B cell (primary cell): ENCODE results near the gene ULK4. TPM values are rescaled to one million over a fixed set of nuclear protein-coding genes. Genes with fewer than 3 reads are reported as not detected.

Source experiments
- ATAC-seq: fragments of 200-7000 bp; cut with Tn5 transposase; one replicate; pipeline ENCODE4 v1.10.0; 2021; ENCODE audit warnings: low read depth, mild to moderate bottlenecking, moderate number of reproducible peaks, moderate library complexity
- CTCF ChIA-PET: fragments of 350-600 bp; sonication (Branson Sonifier 250); formaldehyde crosslinking; loops from one replicate; lab custom pipeline; 2021; ENCODE audit warnings: antibody characterized with exemption, inconsistent platforms; lab: Charles Lee
- POLR2A ChIA-PET: fragments of 350-600 bp; sonication (Branson Sonifier 250); formaldehyde crosslinking; loops from one replicate; lab custom pipeline; 2021; ENCODE audit warnings: antibody characterized with exemption; lab: Charles Lee
- DNase-seq: peaks from one replicate; pipeline ENCODE4 v3.0.0; 2013
- H2AFZ ChIP-seq: 2 replicates; pipeline ENCODE4 v1.6.1; 2012; ENCODE audit warnings: mild to moderate bottlenecking, low read depth, low read length; ENCODE audit not compliant: insufficient read depth, poor library complexity, severe bottlenecking
- H3K27ac ChIP-seq, 2 donors: 1 replicate in 1 of 2; 2 replicates in 1 of 2; pipeline ENCODE4 v1.5.1; 2012 to 2013; ENCODE audit warnings: low read length in 2 of 2, mild to moderate bottlenecking in 2 of 2, moderate library complexity in 1 of 2
- H3K27me3 ChIP-seq, 4 experiments: fragments of 200-600 bp in 1 of 4; sonication (generic) in 1 of 4; replicated peaks in 1 of 4; 1 replicate in 2 of 4; 2 replicates in 2 of 4; pipeline versions ENCODE4 v1.6.1 to v1.7.0; 2013 to 2016; ENCODE audit warnings: low read length in 3 of 4, mild to moderate bottlenecking in 2 of 4, mixed read lengths in 1 of 4, moderate library complexity in 1 of 4; ENCODE audit not compliant: insufficient read depth in 4 of 4, control insufficient read depth in 3 of 4; ENCODE audit errors: control extremely low read depth in 1 of 4
- H3K36me3 ChIP-seq, 2 experiments: replicated peaks in 1 of 2; 1 replicate in 1 of 2; 2 replicates in 1 of 2; pipeline versions ENCODE4 v1.6.1 to v1.7.1; 2013; ENCODE audit warnings: low read length in 1 of 2; ENCODE audit not compliant: insufficient read depth in 2 of 2, control insufficient read depth in 1 of 2; ENCODE audit errors: control extremely low read depth in 1 of 2, extremely low read depth in 1 of 2
- H3K4me1 ChIP-seq, 2 donors: fragments of 200-600 bp in 1 of 2; sonication (generic) in 1 of 2; 1 replicate in 1 of 2; 2 replicates in 1 of 2; pipeline versions ENCODE4 v1.5.1 to v1.6.1; 2013 to 2017; ENCODE audit warnings: low read length in 2 of 2; ENCODE audit not compliant: control insufficient read depth in 2 of 2, insufficient read depth in 2 of 2
- H3K4me2 ChIP-seq: replicated peaks from 2 replicates; pipeline ENCODE3; 2012; ENCODE audit warnings: mild to moderate bottlenecking, low read depth, low read length; ENCODE audit not compliant: poor library complexity, severe bottlenecking
- H3K4me3 ChIP-seq, 5 experiments: fragments of 200-600 bp in 1 of 5; sonication (generic) in 1 of 5; 1 replicate in 3 of 5; 2 replicates in 2 of 5; pipeline versions ENCODE4 v1.5.1 to v1.7.0; 2011 to 2016; ENCODE audit warnings: low read length in 4 of 5, mild to moderate bottlenecking in 4 of 5, low read depth in 2 of 5, control low read depth in 1 of 5, moderate library complexity in 1 of 5; ENCODE audit not compliant: insufficient read depth in 1 of 5; ENCODE audit errors: control extremely low read depth in 1 of 5, extremely low read depth in 1 of 5
- H3K79me2 ChIP-seq: fragments of 200-600 bp; sonication (generic); one replicate; pipeline ENCODE4 v1.6.0; 2016; ENCODE audit warnings: low read length; ENCODE audit not compliant: control insufficient read depth, insufficient read depth
- H3K9ac ChIP-seq: fragments of 200-600 bp; sonication (generic); 2 replicates; pipeline ENCODE4 v1.6.1; 2017; ENCODE audit warnings: mild to moderate bottlenecking, low read length, moderate library complexity
- H3K9me3 ChIP-seq, 3 donors: one replicate each; pipeline versions ENCODE4 v1.6.1 to v1.7.1; 2013; ENCODE audit warnings: low read length in 2 of 3; ENCODE audit not compliant: control insufficient read depth in 2 of 3, insufficient read depth in 1 of 3; ENCODE audit errors: control extremely low read depth in 1 of 3
- H4K20me1 ChIP-seq: 2 replicates; pipeline ENCODE4 v1.6.0; 2012; ENCODE audit warnings: mild to moderate bottlenecking, low read length; ENCODE audit not compliant: insufficient read depth, control insufficient read depth, poor library complexity, severe bottlenecking
- H3K27ac Mint-ChIP-seq: one replicate; pipeline ENCODE4 v1.8.0; 2021; ENCODE audit warnings: mixed read lengths
- H3K27me3 Mint-ChIP-seq: one replicate; pipeline ENCODE4 v1.8.0; 2021; ENCODE audit warnings: mixed read lengths
- H3K4me1 Mint-ChIP-seq: one replicate; pipeline ENCODE4 v1.8.0; 2021; ENCODE audit warnings: mixed read lengths
- H3K4me3 Mint-ChIP-seq: one replicate; pipeline ENCODE4 v1.8.0; 2021; ENCODE audit warnings: mixed read lengths
- H3K9me3 Mint-ChIP-seq: one replicate; pipeline ENCODE4 v1.8.0; 2022; ENCODE audit warnings: mixed read lengths; ENCODE audit not compliant: insufficient read depth
- CTCF ChIP-seq: fragments of 200-600 bp; IDR thresholded peaks from one replicate; pipeline ENCODE4 v1.8.0; 2022; ENCODE audit warnings: antibody characterized with exemption, mild to moderate bottlenecking
- EZH2 ChIP-seq: IDR thresholded peaks from 2 replicates; pipeline ENCODE4 v1.6.1; 2012; ENCODE audit warnings: borderline replicate concordance, low read depth, mild to moderate bottlenecking, moderate library complexity, low read length; ENCODE audit not compliant: insufficient read depth, poor library complexity, severe bottlenecking
- WGBS: methylation state at CpG from one replicate; pipeline ENCODE4 v1.1.5; 2013; ENCODE audit warnings: missing lambda C conversion rate; ENCODE audit not compliant: insufficient coverage; 5-methylcytosine and 5-hydroxymethylcytosine counted together
- intact Hi-C: fragments of 100-400 bp; cut with micrococcal nuclease; formaldehyde crosslinking; loops from one replicate; pipeline ENCODE4 v1.10.0; 2022
- polyA plus RNA-seq: library from polyadenylated mRNA; depleted of rRNA; stranded (reverse); fragments of >200 nt; gene quantifications from 2 replicates; pipeline ENCODE4 v1.2.3, GENCODE V29; 2012
- total RNA-seq, 2 donors: library from RNA; stranded (reverse); fragments of 120-200 nt in 1 of 2; gene quantifications; 1 replicate in 1 of 2; 2 replicates in 1 of 2; pipeline versions ENCODE4 v1.2.3 to v1.2.4, GENCODE V29; 2013 to 2022

ULK4 gene
- total and polyA plus RNA-seq, 2 donors (not counting 1 experiment from before 2014, with no cell fraction given) = 5.2 to 33.7 TPM

GRCh38 chr3:41430391-41430790, 531.5 kb downstream of the ULK4 start:
- H3K9me3 ChIP-seq = no peaks in the 10 kb centered on the region
- H3K4me2 ChIP-seq = no peak overlapping the region
- WGBS = 100% methylated on average over 1 of the region's 3 CpGs
- POLR2A ChIA-PET = no interaction called here
- H3K27ac ChIP-seq = no peak overlapping the region
- H3K9me3 Mint-ChIP-seq = peaks cover 14% of the 10 kb centered on the region
- no peak overlapping the region for H3K4me3 Mint-ChIP-seq
- intact Hi-C loops = no loop called here
- no peaks in the 10 kb centered on the region for H3K4me1 Mint-ChIP-seq
- no peak overlapping the region for H2AFZ ChIP-seq
- no peak overlapping the region for H3K27ac Mint-ChIP-seq
- CTCF ChIA-PET = no interaction called here
- no peak overlapping the region for H3K4me3 ChIP-seq
- TF ChIP-seq CTCF (no peak), EZH2 (no peak)
- no peak for ATAC-seq
- no peaks in the 10 kb centered on the region for H3K4me1 ChIP-seq
- H3K27me3 Mint-ChIP-seq = no peaks in the 10 kb centered on the region
- H4K20me1 ChIP-seq = no peaks in the 10 kb centered on the region
- H3K27me3 ChIP-seq = no peaks in the 10 kb centered on the region
- no peak for DNase-seq
- H3K36me3 ChIP-seq = no peaks in the 10 kb centered on the region
- H3K9ac ChIP-seq = no peak overlapping the region
- no peaks in the 10 kb centered on the region for H3K79me2 ChIP-seq

DNA sequence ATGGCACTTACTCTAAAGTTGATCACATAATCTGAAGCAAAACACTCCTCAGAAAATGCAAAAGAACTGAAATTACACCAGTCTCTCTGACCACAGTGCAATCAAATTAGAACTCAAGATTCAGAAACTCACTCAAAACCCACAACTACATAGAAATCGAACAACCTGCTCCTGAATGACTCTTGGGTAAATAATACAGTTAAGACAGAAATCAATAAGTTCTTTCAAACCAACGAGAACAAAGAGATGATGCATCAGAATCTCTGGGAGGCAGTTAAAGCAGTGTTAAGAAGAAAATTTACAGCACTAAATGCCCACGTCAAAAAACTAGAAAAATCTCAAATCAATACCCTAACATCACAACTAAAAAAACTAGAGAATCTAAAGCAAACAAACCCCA, 535.4 kb downstream of the ULK4 start:
- 60% methylated on average over 1 of the region's 3 CpGs for WGBS
- DNase-seq (no peak), ATAC-seq (no peak)
- no peak for TF ChIP-seq CTCF
- TF ChIP-seq EZH2 = no peak
- CTCF ChIA-PET = no interaction called here
- H3K27ac ChIP-seq = no peak overlapping the region
- intact Hi-C loops = no loop called here
- peaks cover 0 to 6% (median 0%) of the 10 kb centered on the region in 3 donors for H3K9me3 ChIP-seq
- H3K9ac ChIP-seq = no peak overlapping the region
- H3K4me1 Mint-ChIP-seq = no peaks in the 10 kb centered on the region
- H3K27me3 ChIP-seq = no peaks in the 10 kb centered on the region
- POLR2A ChIA-PET = no interaction called here
- H3K9me3 Mint-ChIP-seq = peaks cover 14% of the 10 kb centered on the region
- no peaks in the 10 kb centered on the region for H3K79me2 ChIP-seq
- H3K4me2 ChIP-seq = no peak overlapping the region
- no peak overlapping the region for H3K4me3 Mint-ChIP-seq
- no peaks in the 10 kb centered on the region for H3K4me1 ChIP-seq
- no peaks in the 10 kb centered on the region for H3K27me3 Mint-ChIP-seq
- no peak overlapping the region for H3K4me3 ChIP-seq
- no peaks in the 10 kb centered on the region for H3K36me3 ChIP-seq
- no peaks in the 10 kb centered on the region for H4K20me1 ChIP-seq
- H2AFZ ChIP-seq = no peak overlapping the region
- H3K27ac Mint-ChIP-seq = no peak overlapping the region
